Fibroblast of skin of right quadriceps (primary cell): ENCODE measurements around the gene RGS7BP.

Experiments
- DNase-seq: peaks from one replicate; pipeline ENCODE4 v3.0.0-alpha.2; 2013

The RGS7BP gene

GRCh38 chr5:64566310-64566916 lies 60.6 kb downstream of the RGS7BP start:
- no peak for DNase-seq

GRCh38 chr5:64569858-64570257 lies 64.0 kb downstream of the RGS7BP start:
- DNase-seq, result no peak

- no peak for DNase-seq
These were observed 64.7 kb downstream of the RGS7BP start for GRCh38 chr5:64570395-64570996.

- DNase-seq, result no peak
These were observed 69.7 kb downstream of the RGS7BP start for GRCh38 chr5:64575561-64575960.

GRCh38 chr5:64576250-64576649 lies 70.4 kb downstream of the RGS7BP start:
- peak; percentile 15 for DNase-seq

- no peak for DNase-seq
These were observed 79.8 kb downstream of the RGS7BP start for GRCh38 chr5:64585646-64586045.

GRCh38 chr5:64587370-64587769 lies 81.6 kb downstream of the RGS7BP start:
- DNase-seq, result no peak

GRCh38 chr5:64592730-64593341 lies 87.0 kb downstream of the RGS7BP start:
- no peak for DNase-seq

- no peak for DNase-seq
These were observed 88.2 kb downstream of the RGS7BP start for GRCh38 chr5:64594025-64594424.

GRCh38 chr5:64594601-64595000 lies 88.8 kb downstream of the RGS7BP start:
- no peak for DNase-seq

- DNase-seq, result no peak
These were observed 89.4 kb downstream of the RGS7BP start for GRCh38 chr5:64595031-64595855.

GRCh38 chr5:64599226-64599625 lies 93.4 kb downstream of the RGS7BP start:
- no peak for DNase-seq

- no peak for DNase-seq
These were observed 97.9 kb downstream of the RGS7BP start for GRCh38 chr5:64603676-64604075.

- DNase-seq, result no peak
These were observed 101.1 kb downstream of the RGS7BP start for GRCh38 chr5:64606926-64607325.

- peak; percentile 48 for DNase-seq
These were observed 106.6 kb downstream of the RGS7BP start for GRCh38 chr5:64612344-64612961.

GRCh38 chr5:64615895-64616294 lies 110.1 kb downstream of the RGS7BP start:
- DNase-seq, result no peak

- DNase-seq, result no peak
These were observed 113.8 kb downstream of the RGS7BP start for GRCh38 chr5:64619609-64620008.

- no peak for DNase-seq
These were observed 117.2 kb downstream of the RGS7BP start for GRCh38 chr5:64622991-64623390.

GRCh38 chr5:64625678-64626077 lies 119.9 kb downstream of the RGS7BP start:
- peak; percentile 56 for DNase-seq

- DNase-seq, result no peak
These were observed 123.1 kb downstream of the RGS7BP start for GRCh38 chr5:64628901-64629300.

- DNase-seq, result no peak
These were observed 124.0 kb downstream of the RGS7BP start for GRCh38 chr5:64629841-64630240.

- DNase-seq, result no peak
These were observed 126.4 kb downstream of the RGS7BP start for GRCh38 chr5:64632251-64632650.

- DNase-seq, result peak; percentile 28
These were observed 129.3 kb downstream of the RGS7BP start for GRCh38 chr5:64634997-64635686.
